Superior temporal gyrus (tissue), 1 donor: ENCODE measurements around the gene ATP6V0A1.
"Not testable (repeated sequence)": the region's sequence is repeated elsewhere in the genome, so short reads cannot be mapped to it uniquely, and the experiment has no call there.

Experiments
- DNase-seq: peaks from one replicate; pipeline ENCODE4 v3.0.0-alpha.2; 2016; ENCODE audit errors: extremely low spot score

Gene ATP6V0A1

GRCh38 chr17:42436391-42436790 lies 22.3 kb upstream of the ATP6V0A1 start:
- DNase-seq = no peak

GRCh38 chr17:42438600-42439567 lies 19.8 kb upstream of the ATP6V0A1 start:
- DNase-seq = no peak

- DNase-seq = no peak
Observed at GRCh38 chr17:42441371-42442195, 17.1 kb upstream of the ATP6V0A1 start.

- no peak for DNase-seq
Observed at GRCh38 chr17:42442196-42442565, 16.5 kb upstream of the ATP6V0A1 start.

GRCh38 chr17:42449176-42449575 lies 9.5 kb upstream of the ATP6V0A1 start:
- not testable (repeated sequence) for DNase-seq

- DNase-seq = not testable (repeated sequence)
Observed at GRCh38 chr17:42449838-42450237, 8.8 kb upstream of the ATP6V0A1 start.

- DNase-seq = not testable (repeated sequence)
Observed at GRCh38 chr17:42451270-42451669, 7.4 kb upstream of the ATP6V0A1 start.

- DNase-seq = no peak
Observed at GRCh38 chr17:42453439-42453838, 5.2 kb upstream of the ATP6V0A1 start.

- not testable (repeated sequence) for DNase-seq
Observed at GRCh38 chr17:42454987-42455386, 3.7 kb upstream of the ATP6V0A1 start.

GRCh38 chr17:42456223-42457106 lies 2.2 kb upstream of the ATP6V0A1 start:
- DNase-seq = peak; percentile 34

- peak; percentile 31 for DNase-seq
Observed at GRCh38 chr17:42457107-42457792, 1.4 kb upstream of the ATP6V0A1 start.

- DNase-seq = peak; percentile 85
Observed at GRCh38 chr17:42459256-42459800, 650 bp downstream of the ATP6V0A1 start.

- peak; percentile 82 for DNase-seq
Observed at GRCh38 chr17:42459801-42460281, 1.2 kb downstream of the ATP6V0A1 start.

GRCh38 chr17:42460371-42460770 lies 1.7 kb downstream of the ATP6V0A1 start:
- DNase-seq = peak; percentile 67

GRCh38 chr17:42463976-42464400 lies 5.3 kb downstream of the ATP6V0A1 start:
- no peak for DNase-seq

GRCh38 chr17:42467889-42468288 lies 9.2 kb downstream of the ATP6V0A1 start:
- DNase-seq = no peak

GRCh38 chr17:42472709-42473521 lies 14.2 kb downstream of the ATP6V0A1 start:
- DNase-seq = no peak

GRCh38 chr17:42474276-42474675 lies 15.6 kb downstream of the ATP6V0A1 start:
- DNase-seq = no peak

- no peak for DNase-seq
Observed at GRCh38 chr17:42475121-42475520, 16.4 kb downstream of the ATP6V0A1 start.

- no peak for DNase-seq
Observed at GRCh38 chr17:42475835-42476234, 17.2 kb downstream of the ATP6V0A1 start.
